ENCODE results near the gene EYS.
"Not testable (repeated sequence)": the region's sequence is repeated elsewhere in the genome, so short reads cannot be mapped to it uniquely, and the experiment has no call there.

The EYS gene

DNA sequence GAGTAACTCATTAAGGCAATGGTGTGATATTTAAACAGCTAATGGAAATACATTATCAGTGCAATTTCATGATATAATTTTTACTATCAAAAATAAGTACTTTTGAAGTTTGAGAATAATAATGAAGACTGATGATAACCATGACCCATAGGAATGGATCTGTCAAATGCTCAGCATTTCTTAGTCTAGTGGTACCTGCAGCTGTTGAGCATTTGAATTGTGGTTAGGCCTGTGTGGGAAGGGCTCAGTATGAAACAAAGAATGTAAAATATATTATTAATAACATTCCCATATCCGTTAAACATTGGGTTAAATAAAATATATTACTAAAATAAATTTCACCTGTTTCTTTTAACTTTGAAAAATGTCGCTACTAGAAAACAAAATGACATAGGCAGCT, 1898.5 kb downstream of the EYS start:
- Mint-ChIP-seq H3K9me3 (no peaks in the 10 kb centered on the region), H3K36me3 (no peaks in the 10 kb centered on the region)
- no peak for ATAC-seq (replicated peaks)

DNA sequence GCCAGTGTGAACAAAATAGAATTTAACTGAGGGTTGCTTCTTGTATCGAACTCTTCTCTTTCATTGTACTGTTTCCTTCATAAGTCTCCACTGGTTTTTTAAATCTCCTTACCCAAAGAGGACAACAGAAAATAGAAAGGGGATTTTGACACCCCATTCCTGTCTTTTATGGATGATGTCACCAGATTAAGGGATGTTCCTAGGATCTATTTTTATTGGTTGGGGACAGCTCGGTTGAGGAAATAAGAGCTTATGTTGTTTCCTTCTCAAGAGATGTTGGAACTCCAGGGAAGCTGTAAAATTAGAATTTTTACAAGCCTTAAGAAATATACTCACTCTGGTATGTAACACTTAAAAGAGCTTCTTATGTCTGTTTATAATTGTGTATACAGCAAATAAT, 1900.0 kb downstream of the EYS start:
- Mint-ChIP-seq H3K27ac (no peak overlapping the region), H3K36me3 (no peaks in the 10 kb centered on the region), H3K27me3 (no peaks in the 10 kb centered on the region), H3K4me1 (no peaks in the 10 kb centered on the region), H3K4me3 (no peak overlapping the region), H3K9me3 (no peaks in the 10 kb centered on the region)
- DNase-seq (no peak), ATAC-seq (replicated peaks) (no peak)

More for the DNA sequence above, 1898.5 kb downstream of the EYS start:
- Mint-ChIP-seq H3K4me1 (no peaks in the 10 kb centered on the region), H3K27ac (no peak overlapping the region), H3K4me3 (no peak overlapping the region), H3K27me3 (no peaks in the 10 kb centered on the region)
- no peak for DNase-seq

DNA sequence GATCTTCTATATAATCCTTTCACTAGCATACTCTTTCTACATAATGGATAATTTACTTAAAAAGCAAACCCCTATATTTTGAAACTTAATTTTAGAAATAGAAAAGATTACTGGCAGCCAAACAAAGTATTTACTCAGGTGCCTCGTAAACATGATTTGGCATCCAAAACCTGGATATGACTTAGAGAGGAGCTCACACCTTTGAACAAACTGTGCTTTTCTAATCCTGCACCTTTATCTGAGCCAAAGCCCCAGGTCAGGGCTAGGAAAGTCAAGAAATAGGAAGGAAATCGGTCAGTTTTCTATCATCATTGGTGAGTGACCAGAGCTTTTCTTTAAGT, 1900.5 kb downstream of the EYS start:
- ATAC-seq (replicated peaks), result no peak
- DNase-seq, result no peak
- H3K4me3 Mint-ChIP-seq, result no peak overlapping the region
- H3K4me1 Mint-ChIP-seq, result no peaks in the 10 kb centered on the region
- no peaks in the 10 kb centered on the region for H3K36me3 Mint-ChIP-seq
- no peaks in the 10 kb centered on the region for H3K9me3 Mint-ChIP-seq
- no peak overlapping the region for H3K27ac Mint-ChIP-seq
- no peaks in the 10 kb centered on the region for H3K27me3 Mint-ChIP-seq

DNA sequence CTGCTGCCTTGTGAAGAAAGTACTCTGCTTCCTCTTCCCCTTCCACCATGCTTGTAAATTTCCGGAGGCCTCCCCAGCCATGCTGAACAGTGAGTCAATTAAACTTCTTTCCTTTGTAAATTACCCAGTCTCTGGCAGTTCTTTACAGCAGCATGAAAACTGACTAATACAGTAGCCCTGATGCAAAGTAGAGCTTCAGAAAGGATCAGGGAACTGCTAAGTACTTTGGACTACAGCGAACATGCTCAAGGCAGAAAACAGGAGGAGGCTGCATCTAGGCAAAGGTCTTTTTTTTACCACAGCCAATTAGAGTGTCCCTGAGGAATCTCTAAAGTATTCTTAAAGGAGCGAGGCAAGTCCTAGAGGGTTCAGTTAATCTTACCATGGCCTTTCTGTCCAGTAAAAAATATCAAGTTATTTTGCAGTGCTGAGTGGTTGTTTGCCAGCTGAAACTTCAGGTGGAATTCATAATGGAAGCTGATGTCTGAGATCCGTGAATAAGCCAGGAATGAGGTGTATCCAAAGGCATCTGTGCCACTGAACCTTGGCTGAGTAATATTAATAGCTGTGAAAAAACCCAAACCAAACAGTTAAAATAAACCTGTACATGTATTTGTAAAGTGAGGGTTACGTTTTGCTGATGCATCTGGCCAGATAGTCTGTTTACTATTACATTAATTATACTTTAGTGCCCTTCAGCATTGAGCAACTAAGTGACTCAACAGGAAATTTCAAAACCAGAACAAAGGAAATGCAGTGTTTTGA, 1901.0 kb downstream of the EYS start:
- Mint-ChIP-seq H3K27me3 (no peaks in the 10 kb centered on the region), H3K27ac (no peak overlapping the region), H3K36me3 (no peaks in the 10 kb centered on the region), H3K4me1 (no peaks in the 10 kb centered on the region), H3K9me3 (no peaks in the 10 kb centered on the region), H3K4me3 (no peak overlapping the region)
- DNase-seq (no peak), ATAC-seq (replicated peaks) (no peak)

DNA sequence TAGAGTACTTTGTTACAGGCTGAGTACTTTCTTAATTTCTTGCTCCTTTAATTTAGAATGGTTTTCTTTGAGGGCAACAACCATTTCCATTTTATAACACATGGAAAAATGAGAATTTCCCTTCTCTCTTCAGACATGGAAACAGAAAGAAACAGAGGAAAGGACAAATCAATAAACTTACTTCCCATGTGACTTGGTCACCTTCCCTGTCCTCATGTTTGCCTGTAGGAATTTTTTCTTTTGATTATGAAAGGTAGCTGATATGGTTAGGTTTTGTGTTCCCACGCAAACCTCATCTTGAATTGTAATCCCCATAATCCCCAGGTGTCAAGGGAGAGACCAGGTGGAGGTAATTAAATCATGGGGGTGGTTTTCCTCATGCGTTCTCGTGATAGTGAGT, 1901.7 kb downstream of the EYS start:
- H3K27me3 Mint-ChIP-seq, result no peaks in the 10 kb centered on the region

GRCh38 chr6:63804381-63804956, 1902.6 kb downstream of the EYS start:
- no peaks in the 10 kb centered on the region for H3K36me3 Mint-ChIP-seq
- H3K9me3 Mint-ChIP-seq, result no peaks in the 10 kb centered on the region
- H3K4me1 Mint-ChIP-seq, result no peaks in the 10 kb centered on the region
- H3K4me3 Mint-ChIP-seq, result no peak overlapping the region
- no peak overlapping the region for H3K27ac Mint-ChIP-seq
- H3K27me3 Mint-ChIP-seq, result peaks cover 0 to 5% of the 10 kb centered on the region in 2 donors
- DNase-seq (no peak), ATAC-seq (replicated peaks) (no peak)

More for the DNA sequence above, 1901.7 kb downstream of the EYS start:
- Mint-ChIP-seq H3K4me3 (no peak overlapping the region), H3K4me1 (no peaks in the 10 kb centered on the region), H3K27ac (no peak overlapping the region), H3K36me3 (no peaks in the 10 kb centered on the region), H3K9me3 (no peaks in the 10 kb centered on the region)
- DNase-seq, result no peak
- ATAC-seq (replicated peaks), result no peak

- no peak overlapping the region for H3K27ac Mint-ChIP-seq
- H3K9me3 Mint-ChIP-seq, result no peaks in the 10 kb centered on the region
- peaks cover 0 to 6% of the 10 kb centered on the region in 2 donors for H3K27me3 Mint-ChIP-seq
- ATAC-seq (replicated peaks) (no peak), DNase-seq (no peak)
- no peaks in the 10 kb centered on the region for H3K4me1 Mint-ChIP-seq
- no peak overlapping the region for H3K4me3 Mint-ChIP-seq
- H3K36me3 Mint-ChIP-seq, result no peaks in the 10 kb centered on the region
Measured at GRCh38 chr6:63803371-63803770, 1903.7 kb downstream of the EYS start.

DNA sequence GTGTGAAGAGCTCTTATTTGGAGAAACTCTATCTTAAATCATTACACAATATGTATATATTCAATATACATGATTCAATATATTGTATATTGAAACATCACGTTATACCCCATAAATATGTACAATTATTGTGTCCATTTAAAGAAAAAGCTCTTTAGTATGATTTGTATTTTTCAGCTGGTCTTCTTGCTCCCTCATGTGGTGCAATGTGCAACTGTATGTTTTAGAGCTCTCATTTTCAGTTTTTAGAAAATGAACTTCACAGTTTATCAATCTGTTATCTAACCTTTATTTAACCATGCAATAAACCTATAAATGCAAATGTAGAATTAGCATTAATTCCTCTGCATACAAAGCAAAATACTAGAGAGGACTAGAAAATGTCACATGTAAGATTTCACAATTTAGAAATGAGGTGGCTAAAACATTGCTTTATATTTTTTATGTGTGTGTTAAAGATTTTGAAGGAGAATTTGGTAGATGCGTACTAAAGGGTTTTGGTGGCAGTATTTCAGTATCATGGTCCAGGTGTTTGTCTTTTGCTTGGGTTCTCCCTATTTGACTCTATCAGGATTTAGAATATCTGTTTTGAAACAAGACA, 1904.3 kb downstream of the EYS start:
- no peaks in the 10 kb centered on the region for H3K36me3 Mint-ChIP-seq
- ATAC-seq (replicated peaks) (no peak), DNase-seq (no peak)
- H3K9me3 Mint-ChIP-seq, result no peaks in the 10 kb centered on the region
- H3K4me1 Mint-ChIP-seq, result no peaks in the 10 kb centered on the region
- no peak overlapping the region for H3K4me3 Mint-ChIP-seq
- peaks cover 0 to 6% of the 10 kb centered on the region in 2 donors for H3K27me3 Mint-ChIP-seq
- no peak overlapping the region for H3K27ac Mint-ChIP-seq

GRCh38 chr6:63800386-63800785, 1906.6 kb downstream of the EYS start:
- ATAC-seq (replicated peaks); H3K4me3 Mint-ChIP-seq; DNase-seq; H3K27ac Mint-ChIP-seq; H3K4me1 Mint-ChIP-seq; H3K36me3 Mint-ChIP-seq; H3K27me3 Mint-ChIP-seq; H3K9me3 Mint-ChIP-seq: not testable (repeated sequence)

DNA sequence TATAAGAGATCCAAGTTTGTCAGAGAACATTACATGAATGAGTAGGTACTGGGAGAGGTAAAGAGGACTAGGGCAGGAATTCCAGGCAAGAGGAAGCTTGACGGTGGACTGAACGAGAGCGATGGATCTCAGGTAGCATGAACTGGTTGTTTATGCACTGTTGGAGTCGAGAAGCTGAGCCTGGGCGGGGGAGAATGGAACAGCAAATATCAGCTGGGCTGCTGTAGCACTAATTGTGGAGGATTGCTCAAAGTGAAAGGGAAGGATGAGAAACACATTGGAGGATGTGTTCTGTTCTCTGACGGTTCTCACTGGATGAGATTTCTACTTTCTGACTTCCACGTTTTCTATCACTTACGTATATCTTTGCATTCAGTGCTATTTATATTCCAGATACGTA, 1907.2 kb downstream of the EYS start:
- DNase-seq (no peak), ATAC-seq (replicated peaks) (no peak)
- Mint-ChIP-seq H3K4me3 (no peak overlapping the region), H3K27me3 (peaks cover 0 to 6% of the 10 kb centered on the region in 2 donors), H3K36me3 (no peaks in the 10 kb centered on the region), H3K4me1 (no peaks in the 10 kb centered on the region), H3K9me3 (no peaks in the 10 kb centered on the region), H3K27ac (no peak overlapping the region)

DNA sequence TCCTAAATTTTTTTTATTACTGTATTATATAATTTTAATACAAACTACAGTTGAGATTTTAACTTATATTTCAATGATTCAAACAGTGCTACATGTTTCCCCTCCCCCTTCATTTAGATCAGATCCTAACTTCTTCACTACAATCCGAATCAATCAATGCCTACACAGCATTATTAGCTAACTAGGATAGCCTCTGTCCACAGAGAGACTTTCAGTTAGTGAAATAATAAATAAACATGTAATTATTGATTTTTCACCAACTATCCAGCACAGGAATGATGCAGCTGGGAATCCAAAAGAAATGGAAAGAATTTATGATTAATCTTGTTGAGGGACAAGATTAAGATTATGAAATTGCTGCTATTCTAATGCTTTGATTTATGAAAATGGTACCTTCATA, 1907.7 kb downstream of the EYS start:
- Mint-ChIP-seq H3K27me3 (peaks cover 0 to 6% of the 10 kb centered on the region in 2 donors), H3K4me1 (no peaks in the 10 kb centered on the region), H3K4me3 (no peak overlapping the region), H3K27ac (no peak overlapping the region), H3K9me3 (no peaks in the 10 kb centered on the region), H3K36me3 (no peaks in the 10 kb centered on the region)
- no peak for ATAC-seq (replicated peaks)
- DNase-seq, result no peak

GRCh38 chr6:63798378-63798777, 1908.6 kb downstream of the EYS start:
- DNase-seq, result no peak
- Mint-ChIP-seq H3K36me3 (no peaks in the 10 kb centered on the region), H3K27ac (no peak overlapping the region), H3K4me3 (no peak overlapping the region), H3K9me3 (no peaks in the 10 kb centered on the region), H3K4me1 (no peaks in the 10 kb centered on the region), H3K27me3 (peaks cover 0 to 6% of the 10 kb centered on the region in 2 donors)
- no peak for ATAC-seq (replicated peaks)

DNA sequence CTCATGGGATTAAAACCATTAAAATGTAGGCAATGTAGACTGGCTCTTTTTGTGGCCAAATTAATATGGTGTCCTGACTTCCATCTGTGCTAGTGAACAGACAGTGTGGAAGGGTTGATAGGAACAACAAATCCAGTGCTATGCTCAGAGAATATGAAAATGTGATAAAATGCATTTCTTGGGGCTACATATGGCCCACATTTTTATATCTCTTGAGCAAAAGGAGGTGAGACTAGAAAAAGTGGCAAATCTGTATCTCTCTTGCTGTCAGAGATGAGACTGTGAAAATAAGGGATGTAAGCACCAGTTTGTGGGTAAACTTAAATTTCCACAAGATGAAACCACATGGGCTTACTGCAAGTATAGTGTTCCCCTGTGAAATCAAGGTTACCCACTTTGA, 1909.3 kb downstream of the EYS start:
- H3K36me3 Mint-ChIP-seq, result no peaks in the 10 kb centered on the region
- no peaks in the 10 kb centered on the region for H3K4me1 Mint-ChIP-seq

GRCh38 chr6:63795826-63796225, 1911.2 kb downstream of the EYS start:
- Mint-ChIP-seq H3K4me3 (no peak overlapping the region), H3K36me3 (no peaks in the 10 kb centered on the region), H3K27me3 (peaks cover 0 to 6% of the 10 kb centered on the region in 2 donors), H3K9me3 (no peaks in the 10 kb centered on the region), H3K27ac (no peak overlapping the region), H3K4me1 (no peaks in the 10 kb centered on the region)
- no peak for ATAC-seq (replicated peaks)
- DNase-seq, result no peak

More for the DNA sequence above, 1909.3 kb downstream of the EYS start:
- Mint-ChIP-seq H3K9me3 (no peaks in the 10 kb centered on the region), H3K27ac (no peak overlapping the region), H3K27me3 (peaks cover 0 to 6% of the 10 kb centered on the region in 2 donors), H3K4me3 (no peak overlapping the region)
- ATAC-seq (replicated peaks), result no peak
- DNase-seq, result no peak

GRCh38 chr6:63795006-63795405, 1912.0 kb downstream of the EYS start:
- ATAC-seq (replicated peaks) (no peak), DNase-seq (no peak)
- Mint-ChIP-seq H3K27me3 (peaks cover 0 to 6% of the 10 kb centered on the region in 2 donors), H3K9me3 (no peaks in the 10 kb centered on the region), H3K4me1 (no peaks in the 10 kb centered on the region), H3K36me3 (no peaks in the 10 kb centered on the region), H3K4me3 (no peak overlapping the region), H3K27ac (no peak overlapping the region)
